ENCODE data around the gene NKPD1.

- TF ChIP-seq CTCF (IDR thresholded peaks at IDR 0.05) (no peak), POLR2A (IDR thresholded peaks at IDR 0.05) (no peak)
Measured at GRCh38 chr19:45153339-45154063, 7.3 kb downstream of the NKPD1 start.
